CD14-positive monocyte (primary cell): ENCODE data around the gene ARCN1. TPM values are rescaled to one million over a fixed set of nuclear protein-coding genes. Genes with fewer than 3 reads are reported as not detected.

ENCODE experiments used
- DNase-seq, 3 donors: peaks; one replicate each; pipeline ENCODE4 v3.0.0-alpha.2; 2011 to 2022
- H2AFZ ChIP-seq: 2 replicates; pipeline ENCODE4 v1.6.0; 2012; ENCODE audit warnings: mild to moderate bottlenecking, low read depth, low read length, inconsistent platforms; ENCODE audit not compliant: insufficient read depth, poor library complexity, severe bottlenecking
- H3K27ac ChIP-seq, 2 donors: 1 replicate in 1 of 2; 2 replicates in 1 of 2; pipeline ENCODE4 v1.5.1; 2012 to 2013; ENCODE audit warnings: low read length in 2 of 2, control low read depth in 1 of 2, inconsistent platforms in 1 of 2, low read depth in 1 of 2, mild to moderate bottlenecking in 1 of 2
- H3K27me3 ChIP-seq, 2 donors: one replicate each; pipeline versions ENCODE4 v1.6.0 to v1.6.1; 2011 to 2013; ENCODE audit warnings: low read length in 2 of 2; ENCODE audit not compliant: control insufficient read depth in 2 of 2, insufficient read depth in 2 of 2
- H3K36me3 ChIP-seq, 2 donors: replicated peaks in 1 of 2; 1 replicate in 1 of 2; 2 replicates in 1 of 2; pipeline versions ENCODE4 v1.5.1 to v1.6.1; 2012 to 2013; ENCODE audit warnings: low read length in 2 of 2, control low read depth in 1 of 2, inconsistent platforms in 1 of 2, mild to moderate bottlenecking in 1 of 2; ENCODE audit not compliant: insufficient read depth in 2 of 2, control insufficient read depth in 1 of 2
- H3K4me1 ChIP-seq, 2 donors: 1 replicate in 1 of 2; 2 replicates in 1 of 2; pipeline versions ENCODE4 v1.5.1 to v1.6.1; 2012 to 2013; ENCODE audit warnings: low read length in 2 of 2, control low read depth in 1 of 2, inconsistent platforms in 1 of 2, mild to moderate bottlenecking in 1 of 2, moderate library complexity in 1 of 2; ENCODE audit not compliant: insufficient read depth in 2 of 2, control insufficient read depth in 1 of 2
- H3K4me2 ChIP-seq: replicated peaks from 2 replicates; pipeline ENCODE3; 2012; ENCODE audit warnings: low read length, moderate library complexity, mild to moderate bottlenecking; ENCODE audit not compliant: poor library complexity, severe bottlenecking; ENCODE audit errors: extremely low read depth
- H3K4me3 ChIP-seq, 3 experiments: fragments of 200-600 bp in 1 of 3; sonication (generic) in 1 of 3; replicated peaks in 1 of 3; 1 replicate in 2 of 3; 2 replicates in 1 of 3; pipeline ENCODE4 v1.5.1; 2011 to 2013; ENCODE audit warnings: low read length in 3 of 3, mild to moderate bottlenecking in 3 of 3, control low read depth in 2 of 3, low read depth in 2 of 3, inconsistent platforms in 1 of 3, moderate library complexity in 1 of 3
- H3K79me2 ChIP-seq: 2 replicates; pipeline ENCODE4 v1.6.0; 2012; ENCODE audit warnings: mild to moderate bottlenecking, control low read depth, inconsistent platforms, low read length, moderate library complexity; ENCODE audit not compliant: insufficient read depth
- H3K9ac ChIP-seq: 2 replicates; pipeline ENCODE4 v1.6.0; 2017; ENCODE audit warnings: low read length, mild to moderate bottlenecking; ENCODE audit not compliant: insufficient read depth, poor library complexity, severe bottlenecking
- H3K9me3 ChIP-seq, 2 donors: replicated peaks in 1 of 2; 1 replicate in 1 of 2; 2 replicates in 1 of 2; pipeline versions ENCODE4 v1.5.1 to v1.6.1; 2012 to 2013; ENCODE audit warnings: low read length in 2 of 2, control low read depth in 1 of 2; ENCODE audit not compliant: control insufficient read depth in 1 of 2, insufficient read depth in 1 of 2
- H4K20me1 ChIP-seq: 2 replicates; pipeline ENCODE4 v1.6.0; 2012; ENCODE audit warnings: mild to moderate bottlenecking, low read length, control low read depth, moderate library complexity; ENCODE audit not compliant: insufficient read depth
- H3K27ac Mint-ChIP-seq, 7 donors: one replicate each; pipeline ENCODE4 v1.8.0; 2020; ENCODE audit warnings: mild to moderate bottlenecking in 7 of 7, mixed read lengths in 7 of 7, moderate library complexity in 6 of 7, inconsistent platforms in 2 of 7
- H3K27me3 Mint-ChIP-seq, 3 donors: one replicate each; pipeline ENCODE4 v1.8.0; 2021 to 2022; ENCODE audit warnings: low read depth in 3 of 3, mild to moderate bottlenecking in 3 of 3, mixed read lengths in 3 of 3, moderate library complexity in 3 of 3, inconsistent platforms in 1 of 3
- H3K36me3 Mint-ChIP-seq, 2 donors: one replicate each; pipeline ENCODE4 v1.8.0; 2020; ENCODE audit warnings: mixed read lengths in 2 of 2, inconsistent platforms in 1 of 2, mild to moderate bottlenecking in 1 of 2
- H3K4me1 Mint-ChIP-seq: one replicate; pipeline ENCODE4 v1.8.0; 2020; ENCODE audit warnings: mild to moderate bottlenecking, mixed read lengths
- H3K4me3 Mint-ChIP-seq, 2 donors: one replicate each; pipeline ENCODE4 v1.8.0; 2020; ENCODE audit warnings: mild to moderate bottlenecking in 2 of 2, mixed read lengths in 2 of 2, moderate library complexity in 1 of 2
- H3K9me3 Mint-ChIP-seq, 7 donors: one replicate each; pipeline ENCODE4 v1.8.0; 2020 to 2022; ENCODE audit warnings: mixed read lengths in 7 of 7, mild to moderate bottlenecking in 6 of 7, moderate library complexity in 6 of 7, inconsistent platforms in 2 of 7
- CTCF ChIP-seq: fragments of 200-600 bp; IDR thresholded peaks from one replicate; pipeline ENCODE4 v1.8.0; 2022; ENCODE audit warnings: antibody characterized with exemption, mild to moderate bottlenecking
- WGBS: methylation state at CpG from one replicate; pipeline ENCODE4 v1.1.5; 2013; ENCODE audit warnings: missing lambda C conversion rate; ENCODE audit not compliant: insufficient coverage; 5-methylcytosine and 5-hydroxymethylcytosine counted together
- intact Hi-C, 2 donors: fragments of 100-400 bp; cut with micrococcal nuclease; formaldehyde crosslinking; loops; one replicate each; pipeline versions ENCODE4 v1.15.0 to v1.15.1; 2023
- polyA plus RNA-seq, 3 donors: library from polyadenylated mRNA; depleted of rRNA in 1 of 3; unstranded in 2 of 3; stranded (reverse) in 1 of 3; fragments of 300-500 nt in 2 of 3; fragments of >200 nt in 1 of 3; fragmentation: Illumina TruSeq in 2 of 3; gene quantifications; 1 replicate in 2 of 3; 2 replicates in 1 of 3; pipeline ENCODE4 v1.2.3, GENCODE V29; 2012 to 2021

ARCN1 gene
- polyA plus RNA-seq, 3 donors = 36.1 to 101 (median 79.7) TPM

- Mint-ChIP-seq H3K4me3 (no peak overlapping the region), H3K27ac (no peak overlapping the region), H3K36me3 (peaks cover 17 to 27% of the 10 kb centered on the region in 2 donors), H3K4me1 (peaks cover 37% of the 10 kb centered on the region), H3K27me3 (peaks cover 27 to 34% (median 28%) of the 10 kb centered on the region in 3 donors), H3K9me3 (peaks cover 0 to 4% (median 0%) of the 10 kb centered on the region in 7 donors)
- H3K4me1 ChIP-seq = peaks cover 25 to 34% of the 10 kb centered on the region in 2 donors
- no peak overlapping the region for H3K9ac ChIP-seq
- no peaks in the 10 kb centered on the region for H3K79me2 ChIP-seq
- no peak overlapping the region for H3K27ac ChIP-seq
- H3K9me3 ChIP-seq = no peaks in the 10 kb centered on the region
- intact Hi-C loops = no loop called here
- no peak overlapping the region for H3K4me2 ChIP-seq
- 96% methylated on average over 6 of the region's 6 CpGs for WGBS
- no peak overlapping the region for H3K4me3 ChIP-seq
- H4K20me1 ChIP-seq = peaks cover 8% of the 10 kb centered on the region
- peaks cover 8 to 22% of the 10 kb centered on the region in 2 donors for H3K27me3 ChIP-seq
- peaks cover 0 to 13% of the 10 kb centered on the region in 2 donors for H3K36me3 ChIP-seq
- no peak for TF ChIP-seq CTCF
- no peak overlapping the region for H2AFZ ChIP-seq
- no peak for DNase-seq
These were observed 43.7 kb upstream of the ARCN1 start for GRCh38 chr11:118528511-118528910.

GRCh38 chr11:118529584-118530175, 42.5 kb upstream of the ARCN1 start:
- H3K27me3 ChIP-seq = peaks cover 8 to 22% of the 10 kb centered on the region in 2 donors
- H2AFZ ChIP-seq = no peak overlapping the region
- peak overlapping the region; percentile 62 for H3K9ac ChIP-seq
- peaks cover 23 to 34% (median 28%) of the 10 kb centered on the region in 3 donors for H3K27me3 Mint-ChIP-seq
- no peak overlapping the region for H3K27ac Mint-ChIP-seq
- peak overlapping the region; percentile 71 to 83 for H3K4me3 Mint-ChIP-seq
- peaks cover 0 to 5% of the 10 kb centered on the region in 2 donors for H3K36me3 ChIP-seq
- peaks cover 11 to 18% of the 10 kb centered on the region in 2 donors for H3K36me3 Mint-ChIP-seq
- peak overlapping the region; percentile 92 for H3K4me2 ChIP-seq
- H3K4me3 ChIP-seq = peak overlapping the region in 1 of 3 experiments; percentile 75
- H3K9me3 Mint-ChIP-seq = peaks cover 0 to 4% (median 0%) of the 10 kb centered on the region in 7 donors
- peaks cover 6% of the 10 kb centered on the region for H4K20me1 ChIP-seq
- WGBS = 78% methylated on average over 3 of the region's 5 CpGs
- H3K27ac ChIP-seq = no peak overlapping the region
- DNase-seq = no peak
- H3K4me1 ChIP-seq = peaks cover 18 to 26% of the 10 kb centered on the region in 2 donors
- intact Hi-C loops = no loop called here
- no peaks in the 10 kb centered on the region for H3K9me3 ChIP-seq
- peaks cover 27% of the 10 kb centered on the region for H3K4me1 Mint-ChIP-seq
- no peak for TF ChIP-seq CTCF
- H3K79me2 ChIP-seq = no peaks in the 10 kb centered on the region
